Measurements from ENCODE around the gene RBSN.
"Not testable (repeated sequence)": the region's sequence is repeated elsewhere in the genome, so short reads cannot be mapped to it uniquely, and the experiment has no call there.

GRCh38 chr3:15128403-15128802 lies 29.5 kb upstream of the RBSN start:
- TF ChIP-seq CTCF, POLR2A (IDR thresholded peaks at IDR 0.05): not testable (repeated sequence)
